K562 (cell line): ENCODE measurements around the gene ZBTB22. TPM values are rescaled to one million over a fixed set of nuclear protein-coding genes. Genes with fewer than 3 reads are reported as not detected.

Experiments used
- CREB3L1 ChIP-seq: fragments of 450-650 bp; IDR thresholded peaks from 2 replicates; pipeline ENCODE4 v1.6.1; 2014; ENCODE audit warnings: low read depth, mild to moderate bottlenecking, moderate library complexity, borderline replicate concordance
- CTCFL ChIP-seq: IDR thresholded peaks from 2 replicates; pipeline ENCODE4 v1.6.1; 2011; ENCODE audit warnings: borderline replicate concordance, low read depth, mild to moderate bottlenecking, moderate library complexity, low read length; ENCODE audit not compliant: insufficient read depth, poor library complexity, severe bottlenecking
- E2F6 ChIP-seq, 2 experiments: IDR thresholded peaks; 2 replicates each; pipeline ENCODE4 v1.6.1; 2011; ENCODE audit warnings: borderline replicate concordance in 1 of 2, control low read depth in 1 of 2, low read depth in 1 of 2, low read length in 1 of 2, mild to moderate bottlenecking in 1 of 2, mixed read lengths in 1 of 2, moderate library complexity in 1 of 2; ENCODE audit not compliant: insufficient read depth in 1 of 2, insufficient read length in 1 of 2, poor library complexity in 1 of 2, severe bottlenecking in 1 of 2; ENCODE audit errors: extremely low read depth in 1 of 2
- FUS ChIP-seq: fragments of 200-400 bp; formaldehyde crosslinking; optimal IDR thresholded peaks from 2 replicates; pipeline ENCODE3; 2017; ENCODE audit warnings: low read depth, low read length
- KDM1A ChIP-seq, 2 experiments: fragments of 450-650 bp; IDR thresholded peaks; 2 replicates each; pipeline ENCODE4 v1.6.1; 2016; ENCODE audit warnings: mild to moderate bottlenecking in 2 of 2
- MAFG ChIP-seq: fragments of 450-650 bp; conservative IDR thresholded peaks from 2 replicates; pipeline ENCODE4 v1.6.1; 2016; ENCODE audit warnings: missing genetic modification characterization, missing compliant biosample characterization
- MEF2A ChIP-seq: IDR thresholded peaks from 2 replicates; pipeline ENCODE4 v1.6.1; 2011; ENCODE audit warnings: low read depth, mild to moderate bottlenecking, low read length, moderate library complexity; ENCODE audit not compliant: control insufficient read depth
- MLX ChIP-seq, 2 experiments: fragments of 450-650 bp in 1 of 2; sonication (generic) in 1 of 2; formaldehyde crosslinking; conservative IDR thresholded peaks; 2 replicates each; pipeline versions ENCODE4 v1.4.0 to v1.8.1; 2020 to 2022; ENCODE audit warnings: mild to moderate bottlenecking in 1 of 2, missing genetic modification reagents in 1 of 2
- MYBL2 ChIP-seq, 2 experiments: fragments of 450-650 bp in 1 of 2; sonication (generic) in 1 of 2; formaldehyde crosslinking in 1 of 2; IDR thresholded peaks; 2 replicates each; pipeline versions ENCODE4 v1.6.1 to v1.8.1; 2017 to 2022; ENCODE audit warnings: borderline replicate concordance in 1 of 2, inconsistent platforms in 1 of 2, low read depth in 1 of 2, mild to moderate bottlenecking in 1 of 2, missing genetic modification reagents in 1 of 2, moderate library complexity in 1 of 2
- PHF20 ChIP-seq: fragments of 450-650 bp; IDR thresholded peaks from 2 replicates; pipeline ENCODE4 v1.6.1; 2018; ENCODE audit not compliant: partially characterized antibody
- SP1 ChIP-seq: sonication (generic); formaldehyde crosslinking; IDR thresholded peaks from 2 replicates; pipeline ENCODE4 v1.8.1; 2022; ENCODE audit warnings: mild to moderate bottlenecking, missing genetic modification reagents
- TBL1XR1 ChIP-seq, 2 experiments: IDR thresholded peaks; 2 replicates each; pipeline ENCODE4 v1.6.1; 2012; ENCODE audit warnings: improper control_type of control experiment in 2 of 2, low read length in 2 of 2, mild to moderate bottlenecking in 1 of 2
- TRIM28 ChIP-seq: fragments of 450-650 bp; IDR thresholded peaks from 2 replicates; pipeline ENCODE4 v1.6.1; 2017
- U2AF2 ChIP-seq: fragments of 200-400 bp; formaldehyde crosslinking; optimal IDR thresholded peaks from 2 replicates; pipeline ENCODE3; 2017; ENCODE audit warnings: low read depth, mild to moderate bottlenecking, low read length
- USF1 ChIP-seq: sonication (generic); formaldehyde crosslinking; IDR thresholded peaks from 2 replicates; pipeline ENCODE4 v1.9.0; 2022; ENCODE audit warnings: mild to moderate bottlenecking, missing genetic modification reagents
- polyA plus RNA-seq, 8 experiments: library from polyadenylated mRNA; depleted of rRNA in 4 of 8; stranded (reverse) in 5 of 8; unstranded in 3 of 8; fragments of >200 nt; fragmentation: Nextera tagmentation in 2 of 8; fragmentation: Illumina TruSeq in 1 of 8; extraction: Ambion mirVana in 2 of 8; extraction: Trizol in 1 of 8; gene quantifications; 2 replicates each; pipeline versions ENCODE4 v1.2.1 to v1.2.3, GENCODE V29; 2011 to 2014; ENCODE audit warnings: inconsistent platforms in 1 of 8, missing spikeins in 1 of 8
- total RNA-seq, 7 experiments: library from RNA; depleted of rRNA in 6 of 7; stranded (reverse); fragments of >200 nt in 6 of 7; fragmentation: Illumina TruSeq in 2 of 7; extraction: Trizol in 2 of 7; gene quantifications; 2 replicates each; pipeline versions ENCODE4 v1.2.1 to v1.2.3, GENCODE V29; 2011 to 2021; ENCODE audit warnings: low replicate concordance in 1 of 7
- TF ChIP-seq, protein P1 (sequence below): sonication (generic); IDR thresholded peaks from 2 replicates; pipeline ENCODE4 v1.6.1; 2016
- TF ChIP-seq, protein P2 (sequence below): fragments of 250-450 bp; sonication (Bioruptor Pico); IDR thresholded peaks from 2 replicates; pipeline ENCODE4 v1.5.0; 2021

ZBTB22 gene
- total and polyA plus RNA-seq, 9 of the 15 experiments (the other 6 are each of a cell fraction or from before 2014, with no cell fraction given): 0.21 to 11.9 (median 7.1) TPM

GRCh38 chr6:33273924-33274902, 43.3 kb downstream of the ZBTB22 start (continued):
- TF ChIP-seq TBL1XR1 (IDR thresholded peaks at IDR 0.05; ENCODE audit: low read length in 2 of 2) (no peak), U2AF2 (no peak), TRIM28 (no peak), PHF20 (no peak), E2F6 (IDR thresholded peaks at IDR 0.05; ENCODE audit: borderline replicate concordance in 1 of 2, extremely low read depth in 1 of 2, insufficient read depth in 1 of 2, insufficient read length in 1 of 2, low read depth in 1 of 2, low read length in 1 of 2, poor library complexity in 1 of 2, severe bottlenecking in 1 of 2) (no peak), MYBL2 (IDR thresholded peaks at IDR 0.05; ENCODE audit: low read depth) (no peak), MYBL2 (CRISPR knock-in tag; IDR thresholded peaks at IDR 0.05; ENCODE audit: borderline replicate concordance) (no peak), SP1 (CRISPR knock-in tag) (no peak), FUS (no peak), KDM1A (IDR thresholded peaks at IDR 0.05) (peak; percentile 98), MLX (CRISPR knock-in tag; conservative IDR thresholded peaks at IDR 0.05) (no peak), USF1 (CRISPR knock-in tag) (no peak), CTCFL (no peak), MEF2A (no peak), MAFG (tag) (no peak), CREB3L1 (no peak)
- TF ChIP-seq, protein P1, sequence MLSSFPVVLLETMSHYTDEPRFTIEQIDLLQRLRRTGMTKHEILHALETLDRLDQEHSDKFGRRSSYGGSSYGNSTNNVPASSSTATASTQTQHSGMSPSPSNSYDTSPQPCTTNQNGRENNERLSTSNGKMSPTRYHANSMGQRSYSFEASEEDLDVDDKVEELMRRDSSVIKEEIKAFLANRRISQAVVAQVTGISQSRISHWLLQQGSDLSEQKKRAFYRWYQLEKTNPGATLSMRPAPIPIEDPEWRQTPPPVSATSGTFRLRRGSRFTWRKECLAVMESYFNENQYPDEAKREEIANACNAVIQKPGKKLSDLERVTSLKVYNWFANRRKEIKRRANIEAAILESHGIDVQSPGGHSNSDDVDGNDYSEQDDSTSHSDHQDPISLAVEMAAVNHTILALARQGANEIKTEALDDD: no peak
- TF ChIP-seq, protein P2, sequence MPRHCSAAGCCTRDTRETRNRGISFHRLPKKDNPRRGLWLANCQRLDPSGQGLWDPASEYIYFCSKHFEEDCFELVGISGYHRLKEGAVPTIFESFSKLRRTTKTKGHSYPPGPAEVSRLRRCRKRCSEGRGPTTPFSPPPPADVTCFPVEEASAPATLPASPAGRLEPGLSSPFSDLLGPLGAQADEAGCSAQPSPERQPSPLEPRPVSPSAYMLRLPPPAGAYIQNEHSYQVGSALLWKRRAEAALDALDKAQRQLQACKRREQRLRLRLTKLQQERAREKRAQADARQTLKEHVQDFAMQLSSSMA (CRISPR knock-in tag): no peak
